ENCODE results near the gene POMGNT2.

POMGNT2 gene

DNA sequence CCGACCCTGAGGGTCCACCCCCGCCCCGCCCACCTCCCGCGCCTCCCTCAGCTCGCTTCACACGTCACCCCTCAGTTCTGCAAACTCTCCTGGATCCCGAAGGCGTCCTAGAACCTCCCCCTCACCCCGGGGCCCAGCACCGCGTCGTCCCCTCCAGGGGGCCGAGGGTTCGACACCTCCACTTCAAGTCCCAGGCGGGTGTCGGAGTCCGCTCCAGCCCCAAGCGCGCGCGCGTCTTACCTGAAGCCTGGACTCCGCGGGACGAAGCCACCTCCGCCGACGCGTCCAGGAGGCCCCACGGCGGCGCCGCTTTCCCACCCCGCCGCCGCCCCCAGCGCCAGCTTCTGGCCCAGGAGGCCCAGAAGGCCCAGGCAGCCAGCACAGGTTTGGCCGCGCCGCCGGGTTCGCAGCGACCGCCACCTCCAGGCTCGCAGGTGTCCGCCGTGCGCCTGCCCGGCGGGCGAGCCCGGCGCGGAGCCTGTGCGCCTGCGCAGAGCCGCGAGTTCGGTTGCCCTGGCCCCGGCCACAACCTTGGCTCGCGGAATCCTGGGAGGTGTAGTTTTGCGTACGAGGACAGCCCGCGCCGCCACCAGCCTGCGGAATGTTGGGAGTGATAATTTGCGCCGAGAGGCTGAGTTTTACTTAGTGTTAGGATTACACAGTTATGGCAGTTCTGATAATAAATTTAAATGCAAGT is at the start of gene POMGNT2:
TSS of gene POMGNT2 (minus strand) at position 484 of the 697 bp plus-strand sequence. CDS start 24,648 bp downstream, outside the sequence.
- Histone ChIP-seq H3K4me1 (peaks cover 6 to 31% (median 15%) of the 10 kb centered on the region in 10 experiments; a peak in 16 of 20 replicates), H3K36me3 (peaks cover 0 to 5% (median 0%) of the 10 kb centered on the region in 11 experiments; a peak in 1 of 22 replicates), H3K9me3 (replicated peaks in 1 of 11) (no peaks in the 10 kb centered on the region), H3K4me2 (peak within 1 kb of the TSS; percentile 61 to 90 (median 84)), H3K27me3 (no peaks in the 10 kb centered on the region), H3K27ac (peak within 1 kb of the TSS; percentile 54 to 74 (median 67); a peak in 21 of 22 replicates), H4K20me1 (peaks cover 0 to 36% (median 0%) of the 10 kb centered on the region in 11 experiments; a peak in 4 of 22 replicates), H3K9ac (peak within 1 kb of the TSS; percentile 75 to 89 (median 82)), H3K4me3 (peak within 1 kb of the TSS; percentile 65 to 97 (median 88))
- TF ChIP-seq Cebpa-rat (IDR thresholded peaks at IDR 0.05) = no peak

GRCh38 chr3:43154980-43155379 is 49.1 kb upstream of the POMGNT2 start:
- H3K4me3 ChIP-seq = no peak overlapping the region
- H3K4me2 ChIP-seq = peak overlapping the region in 7 of 11 experiments; percentile 6 to 51 (median 27); a peak in 8 of 22 replicates
- no peak overlapping the region for H3K9ac ChIP-seq
- H3K27me3 ChIP-seq = no peaks in the 10 kb centered on the region
- peaks cover 0 to 10% (median 7%) of the 10 kb centered on the region in 10 experiments; a peak in 9 of 20 replicates for H3K4me1 ChIP-seq
- no peaks in the 10 kb centered on the region for H3K36me3 ChIP-seq
- H4K20me1 ChIP-seq = no peaks in the 10 kb centered on the region
- no peak for TF ChIP-seq Cebpa-rat (IDR thresholded peaks at IDR 0.05)
- H3K9me3 ChIP-seq (replicated peaks in 1 of 11) = peaks cover 0 to 16% (median 4%) of the 10 kb centered on the region in 11 experiments; a peak in 11 of 22 replicates
- no peak overlapping the region; a peak in 1 of 22 replicates for H3K27ac ChIP-seq

DNA sequence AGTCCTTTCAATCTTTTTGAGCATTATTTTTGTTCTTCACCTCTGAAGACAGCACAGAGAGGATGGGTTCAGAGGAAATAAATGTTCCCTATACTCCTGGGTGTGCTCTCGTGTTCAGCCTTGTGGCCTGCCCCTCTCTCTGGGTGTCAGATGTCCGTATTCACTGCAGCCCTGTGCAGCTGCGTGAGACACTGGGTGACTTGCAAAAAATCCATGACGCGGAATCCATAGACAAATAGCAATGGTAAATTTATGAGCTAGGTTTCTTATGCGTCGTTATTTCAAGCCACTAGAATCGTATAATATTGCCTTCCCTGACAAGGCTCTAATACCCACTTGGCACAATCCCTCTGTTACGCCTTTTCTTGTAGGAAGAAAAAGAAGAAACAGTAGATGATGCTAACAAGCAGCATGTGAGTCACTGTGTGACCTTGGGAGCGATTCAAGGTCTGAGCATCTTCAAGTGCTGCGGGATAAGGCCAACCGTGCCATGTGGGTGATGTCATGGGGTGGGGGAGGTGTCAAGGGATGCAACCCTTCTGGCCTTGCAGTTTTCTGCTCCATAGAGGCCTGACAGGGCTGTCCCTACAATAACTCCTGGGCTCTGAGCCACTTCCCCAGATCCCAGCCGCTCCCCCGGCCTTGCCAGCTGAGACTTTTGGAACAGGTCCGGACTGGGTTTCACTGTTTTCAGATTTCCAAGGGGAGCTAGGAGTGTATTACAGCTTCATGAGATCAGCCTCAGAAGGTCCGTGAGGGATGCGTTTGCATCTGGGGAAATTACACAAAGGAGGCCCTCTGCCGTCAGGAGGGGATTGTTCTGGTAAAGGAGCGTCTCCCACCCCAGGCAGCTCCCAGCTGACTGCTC is 47.6 kb upstream of the POMGNT2 start:
- H3K27me3 ChIP-seq = no peaks in the 10 kb centered on the region
- H3K9ac ChIP-seq = no peak overlapping the region
- H3K9me3 ChIP-seq (replicated peaks in 1 of 11) = peaks cover 0 to 27% (median 13%) of the 10 kb centered on the region in 11 experiments; a peak in 11 of 22 replicates
- no peaks in the 10 kb centered on the region for H3K36me3 ChIP-seq
- no peak overlapping the region for H3K4me3 ChIP-seq
- H3K4me1 ChIP-seq = peaks cover 0 to 10% (median 7%) of the 10 kb centered on the region in 10 experiments; a peak in 10 of 20 replicates
- H4K20me1 ChIP-seq = no peaks in the 10 kb centered on the region
- H3K27ac ChIP-seq = no peak overlapping the region
- no peak for TF ChIP-seq Cebpa-rat (IDR thresholded peaks at IDR 0.05)
- H3K4me2 ChIP-seq = no peak overlapping the region

DNA sequence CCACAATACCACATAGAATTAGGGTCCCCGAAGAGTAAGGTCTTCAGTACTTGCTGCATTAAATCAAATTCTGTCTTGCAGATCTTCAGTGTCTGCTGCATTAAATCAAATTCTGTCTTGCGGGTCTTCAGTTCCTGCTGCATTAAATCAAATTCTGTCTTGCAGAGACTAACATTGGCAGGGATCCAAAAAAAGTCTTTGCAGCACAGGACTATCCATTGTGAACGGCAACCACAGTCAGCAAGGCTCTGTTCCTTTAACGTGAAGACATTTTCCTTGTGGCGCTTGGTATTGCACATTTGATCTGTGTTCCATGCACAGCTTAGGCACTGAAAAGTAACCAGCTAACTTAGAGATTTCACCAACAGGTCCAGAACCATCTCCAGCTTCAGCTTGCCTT is 46.8 kb upstream of the POMGNT2 start:
- Histone ChIP-seq H3K27me3 (no peaks in the 10 kb centered on the region), H3K4me2 (no peak overlapping the region), H3K27ac (no peak overlapping the region), H3K9me3 (replicated peaks in 1 of 11) (peaks cover 0 to 27% (median 13%) of the 10 kb centered on the region in 11 experiments; a peak in 11 of 22 replicates), H3K4me1 (peaks cover 0 to 10% (median 7%) of the 10 kb centered on the region in 10 experiments; a peak in 12 of 20 replicates), H3K9ac (no peak overlapping the region), H3K36me3 (no peaks in the 10 kb centered on the region), H4K20me1 (no peaks in the 10 kb centered on the region), H3K4me3 (no peak overlapping the region)
- TF ChIP-seq Cebpa-rat (IDR thresholded peaks at IDR 0.05) = no peak

DNA sequence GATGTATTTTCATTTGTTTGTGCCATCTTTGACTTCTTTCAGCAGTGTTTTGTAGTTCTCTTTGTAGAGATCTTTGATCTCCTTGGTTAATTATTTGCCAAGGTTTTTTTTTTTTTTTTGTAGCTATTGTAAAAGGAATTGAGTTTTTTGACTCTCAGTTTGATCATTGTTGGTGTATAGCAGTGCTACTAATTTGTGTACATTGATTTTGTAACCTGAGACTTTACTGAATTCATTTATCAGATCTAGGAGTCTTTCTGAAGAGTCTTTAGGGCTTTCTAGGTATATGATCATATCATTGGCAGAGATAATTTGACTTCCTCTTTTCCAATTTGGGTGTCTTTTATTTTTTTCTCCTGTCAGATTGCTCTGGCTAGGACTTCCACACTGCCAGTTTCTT is 42.2 kb upstream of the POMGNT2 start:
- Histone ChIP-seq H3K4me3 (no peak overlapping the region), H3K27me3 (no peaks in the 10 kb centered on the region), H3K9me3 (replicated peaks in 1 of 11) (peaks cover 0 to 31% (median 13%) of the 10 kb centered on the region in 11 experiments; a peak in 11 of 22 replicates), H3K36me3 (no peaks in the 10 kb centered on the region), H3K4me1 (peaks cover 0 to 19% (median 0%) of the 10 kb centered on the region in 10 experiments; a peak in 5 of 20 replicates), H3K27ac (no peak overlapping the region), H3K9ac (no peak overlapping the region), H4K20me1 (no peaks in the 10 kb centered on the region), H3K4me2 (no peak overlapping the region; a peak in 1 of 22 replicates)
- no peak for TF ChIP-seq Cebpa-rat (IDR thresholded peaks at IDR 0.05)

DNA sequence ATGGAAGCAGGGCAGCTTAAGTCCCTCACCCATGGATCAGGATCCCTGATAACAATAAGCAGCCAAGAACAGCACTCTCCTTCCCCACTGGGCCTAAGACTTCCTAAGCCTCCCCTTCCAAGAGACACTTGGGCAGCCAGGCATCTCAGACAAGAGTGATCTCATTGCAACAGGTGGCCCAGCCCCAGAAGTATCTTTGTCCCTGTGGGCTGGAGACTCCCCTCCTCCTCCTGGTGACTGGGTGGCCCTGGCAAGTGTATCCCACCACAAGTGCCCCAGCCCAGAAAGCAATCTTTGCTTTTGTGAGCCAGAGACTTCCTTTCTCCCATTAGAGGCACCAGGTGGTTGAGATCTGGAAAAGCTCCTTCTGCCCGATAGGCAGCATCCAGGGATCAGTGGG is 40.7 kb upstream of the POMGNT2 start:
- Histone ChIP-seq H3K4me1 (peaks cover 0 to 19% (median 4%) of the 10 kb centered on the region in 10 experiments; a peak in 9 of 20 replicates), H4K20me1 (no peaks in the 10 kb centered on the region), H3K9me3 (replicated peaks in 1 of 11) (peaks cover 0 to 26% (median 13%) of the 10 kb centered on the region in 11 experiments; a peak in 11 of 22 replicates), H3K4me2 (peak overlapping the region in 3 of 11 experiments; percentile 2 to 51 (median 27); a peak in 4 of 22 replicates), H3K9ac (no peak overlapping the region), H3K27ac (no peak overlapping the region), H3K4me3 (no peak overlapping the region), H3K36me3 (no peaks in the 10 kb centered on the region), H3K27me3 (no peaks in the 10 kb centered on the region)
- TF ChIP-seq Cebpa-rat (IDR thresholded peaks at IDR 0.05) = no peak

GRCh38 chr3:43144761-43145490 is 39.0 kb upstream of the POMGNT2 start:
- Histone ChIP-seq H3K27me3 (no peaks in the 10 kb centered on the region), H3K9ac (no peak overlapping the region), H3K4me1 (peaks cover 0 to 19% (median 4%) of the 10 kb centered on the region in 10 experiments; a peak in 9 of 20 replicates), H4K20me1 (no peaks in the 10 kb centered on the region), H3K4me2 (peak overlapping the region in 1 of 11 experiments; percentile 5; a peak in 1 of 22 replicates), H3K27ac (no peak overlapping the region), H3K36me3 (no peaks in the 10 kb centered on the region), H3K9me3 (replicated peaks in 1 of 11) (peaks cover 0 to 19% (median 7%) of the 10 kb centered on the region in 11 experiments; a peak in 11 of 22 replicates), H3K4me3 (no peak overlapping the region)
- no peak for TF ChIP-seq Cebpa-rat (IDR thresholded peaks at IDR 0.05)

DNA sequence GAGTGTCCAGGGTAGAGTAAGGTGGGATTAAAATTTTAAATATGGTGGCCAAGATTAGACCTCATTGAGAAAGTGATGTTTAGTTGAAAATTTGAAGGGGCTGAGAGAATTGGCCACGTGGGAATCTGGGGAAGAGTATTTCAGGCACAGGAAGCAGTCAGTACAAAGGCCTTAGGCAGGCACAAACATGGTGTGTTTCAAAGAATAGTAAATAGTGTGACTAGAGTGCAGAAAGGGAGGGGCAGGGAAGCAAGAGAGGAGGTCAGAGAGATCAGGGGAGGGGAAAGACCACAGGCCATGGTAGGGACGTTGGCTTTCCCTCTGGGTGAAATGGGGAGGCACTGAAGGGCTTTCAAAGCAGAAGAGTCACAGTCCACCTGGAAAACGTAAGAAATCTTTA is 36.6 kb upstream of the POMGNT2 start:
- H3K4me1 ChIP-seq = peaks cover 0 to 18% (median 4%) of the 10 kb centered on the region in 10 experiments; a peak in 9 of 20 replicates
- no peak overlapping the region for H3K4me3 ChIP-seq
- no peaks in the 10 kb centered on the region for H4K20me1 ChIP-seq
- peaks cover 0 to 17% (median 4%) of the 10 kb centered on the region in 11 experiments; a peak in 8 of 22 replicates for H3K9me3 ChIP-seq (replicated peaks in 1 of 11)
- no peak for TF ChIP-seq Cebpa-rat (IDR thresholded peaks at IDR 0.05)
- H3K27me3 ChIP-seq = no peaks in the 10 kb centered on the region
- H3K27ac ChIP-seq = no peak overlapping the region
- no peak overlapping the region for H3K9ac ChIP-seq
- H3K4me2 ChIP-seq = peak overlapping the region in 5 of 11 experiments; percentile 6 to 46 (median 17); a peak in 6 of 22 replicates
- no peaks in the 10 kb centered on the region for H3K36me3 ChIP-seq

Measured in BLaER1 treated with 17β-estradiol and CSF1 and Interleukin-3, amounts not matched to agents 10 nM and 100 nM (cell line).